GM18858 (cell line): ENCODE measurements around the gene TNS3.
"Not testable (repeated sequence)": the region's sequence is repeated elsewhere in the genome, so short reads cannot be mapped to it uniquely, and the experiment has no call there.

Source experiments
- ATAC-seq: cut with Tn5 transposase; IDR thresholded peaks from one replicate; pipeline ENCODE4 v1.9.1; 2021; ENCODE audit not compliant: unreplicated experiment

Gene TNS3

DNA sequence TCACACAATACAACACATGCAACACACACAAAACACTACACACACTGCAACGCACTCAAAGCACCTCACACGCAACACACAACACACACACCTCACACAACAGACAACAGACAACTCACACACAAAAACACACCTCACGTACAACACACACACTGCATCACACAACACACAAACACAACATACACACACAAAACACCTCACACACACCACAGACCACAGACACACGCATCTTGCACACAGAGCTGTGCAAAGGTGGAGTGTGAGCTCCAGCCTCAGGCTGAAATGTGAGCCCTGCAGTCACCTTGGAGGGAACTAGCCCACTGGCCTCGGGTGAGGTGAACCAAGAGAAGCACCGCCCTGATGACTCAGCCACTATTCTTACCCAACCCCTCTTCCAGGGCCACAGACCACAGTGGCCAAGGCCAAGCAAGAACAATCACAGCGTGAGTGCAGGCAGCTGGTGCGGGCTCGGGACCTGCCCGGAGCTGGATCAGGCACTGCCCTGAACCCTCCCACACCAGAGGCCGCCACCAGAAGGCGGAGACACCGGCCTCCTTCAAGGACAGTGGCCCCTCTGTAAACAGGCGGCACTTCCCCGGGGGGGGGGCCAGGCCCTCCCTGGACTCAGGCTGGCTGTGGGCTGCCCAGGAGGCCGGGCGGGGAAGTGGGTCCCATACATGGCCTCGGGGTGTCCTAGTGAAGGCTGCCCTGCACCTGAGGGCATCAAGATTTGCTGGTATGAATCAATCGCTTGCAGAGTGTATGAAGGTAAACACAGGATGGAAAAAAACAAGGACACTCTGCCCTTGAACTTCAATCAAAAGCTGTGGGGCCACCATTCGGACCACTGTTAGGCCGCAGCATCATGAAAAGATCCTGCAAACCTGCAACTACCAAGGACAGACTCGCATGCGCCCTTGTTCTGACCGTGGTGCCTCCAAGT lies 106.7 kb downstream of the TNS3 start:
- ATAC-seq: peak; percentile 94

DNA sequence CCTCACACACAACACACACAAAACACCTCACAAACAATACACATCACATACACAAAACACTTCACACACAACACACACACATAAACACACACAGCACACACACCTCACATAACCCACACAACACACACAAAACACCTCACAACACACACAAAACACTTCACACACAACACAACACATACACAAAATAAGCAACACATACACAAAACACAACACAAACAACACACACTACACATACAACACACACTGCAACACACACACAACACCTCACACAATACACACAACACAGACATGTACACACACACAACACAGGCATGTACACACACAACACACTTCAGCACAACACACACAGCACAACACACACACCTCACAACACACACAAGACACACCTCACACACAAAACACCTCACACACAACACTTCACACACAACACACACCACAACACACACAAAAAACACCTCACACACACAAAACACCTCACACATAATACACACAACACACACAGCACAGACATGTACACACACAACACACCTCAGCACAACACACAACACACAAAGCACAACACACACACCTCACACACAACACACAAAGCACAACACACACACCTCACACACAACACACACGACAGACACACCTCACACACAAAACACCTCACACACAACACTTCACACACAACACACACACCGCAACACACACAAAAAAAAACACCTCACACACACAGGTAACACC lies 107.5 kb downstream of the TNS3 start:
- ATAC-seq: no peak

DNA sequence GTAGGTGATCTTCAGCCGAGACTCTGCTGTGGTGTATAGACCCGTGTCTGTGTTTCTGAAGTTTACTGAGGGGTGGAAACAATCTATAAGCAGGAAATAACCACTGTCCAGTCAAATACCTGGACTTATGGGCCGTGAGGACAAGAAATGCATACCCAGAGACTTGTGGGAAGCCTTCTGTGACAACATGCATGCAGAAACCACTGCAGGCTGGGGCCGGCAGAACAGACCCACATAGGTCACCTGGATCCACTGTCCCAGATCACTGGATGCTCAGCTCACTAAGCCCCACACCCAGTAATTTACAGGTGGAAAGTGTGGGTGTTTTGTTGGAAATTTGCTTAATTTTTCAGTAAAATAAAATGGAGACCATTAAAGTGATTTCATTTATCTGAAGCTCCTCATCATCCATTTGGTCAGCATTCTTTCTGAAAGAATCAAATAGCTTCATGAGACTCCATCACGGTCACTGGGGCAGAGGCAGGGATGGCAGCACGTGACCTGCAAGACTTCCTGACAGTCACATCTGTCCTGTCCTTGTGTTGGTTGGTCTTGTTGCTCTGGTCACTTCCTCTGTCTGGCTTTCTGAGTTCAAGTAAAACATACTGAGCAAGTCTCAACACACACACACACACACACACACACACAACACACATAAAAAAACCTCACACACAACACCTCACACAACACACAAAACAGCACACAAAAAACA lies 108.3 kb downstream of the TNS3 start:
- ATAC-seq: no peak

DNA sequence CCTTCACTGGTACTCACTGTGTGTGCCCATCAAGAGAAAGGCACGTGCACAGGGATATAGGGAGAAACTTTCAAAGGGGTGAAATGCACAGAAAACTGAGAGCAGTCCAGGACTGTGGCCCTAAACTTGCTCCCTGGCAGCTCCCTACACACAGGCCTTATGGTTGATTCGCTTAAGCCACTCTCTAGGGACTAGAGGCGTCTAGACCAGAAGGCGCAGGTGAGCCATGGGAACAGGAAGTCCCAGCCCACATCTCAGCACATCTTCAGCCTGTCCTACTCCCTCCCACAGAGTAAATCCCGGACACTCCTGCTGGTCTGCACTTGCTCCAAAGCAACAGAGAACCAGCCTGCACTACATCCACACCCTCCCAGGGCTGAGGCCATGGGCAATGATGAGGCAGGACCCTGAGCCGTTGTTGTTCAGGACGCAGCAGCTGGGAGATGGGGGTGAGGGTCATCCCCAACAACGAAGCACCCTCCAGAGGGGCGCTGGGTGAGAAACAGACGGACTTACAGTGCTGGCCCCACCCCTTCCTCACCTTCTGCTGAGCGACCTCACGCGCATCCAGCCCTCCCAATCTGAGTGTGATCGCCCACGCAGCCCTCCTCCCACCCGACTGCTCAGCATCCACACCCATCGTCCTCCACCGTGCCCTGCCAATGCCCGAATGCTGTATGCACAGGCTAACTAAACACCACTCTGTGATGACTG lies 109.3 kb downstream of the TNS3 start:
- no peak for ATAC-seq

DNA sequence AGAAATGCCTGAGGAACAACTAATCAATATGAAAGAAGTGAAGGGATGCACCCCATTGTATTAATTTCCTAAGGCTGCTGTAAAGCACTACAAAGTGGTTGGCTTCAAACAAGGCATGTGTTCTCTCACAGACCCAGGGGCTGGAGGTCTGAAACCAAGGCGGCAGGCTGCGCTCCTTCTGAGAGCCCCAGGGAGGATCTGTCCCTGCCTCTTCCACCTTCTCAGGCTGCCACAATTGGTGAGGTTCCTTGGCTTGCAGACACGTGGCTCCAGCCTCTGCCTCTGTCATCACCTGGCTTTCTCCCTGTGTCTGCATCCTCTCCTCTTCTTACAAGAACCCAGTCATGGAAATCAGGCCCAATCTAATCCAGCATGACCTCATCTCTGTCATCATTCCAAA lies 110.1 kb downstream of the TNS3 start:
- ATAC-seq: no peak

DNA sequence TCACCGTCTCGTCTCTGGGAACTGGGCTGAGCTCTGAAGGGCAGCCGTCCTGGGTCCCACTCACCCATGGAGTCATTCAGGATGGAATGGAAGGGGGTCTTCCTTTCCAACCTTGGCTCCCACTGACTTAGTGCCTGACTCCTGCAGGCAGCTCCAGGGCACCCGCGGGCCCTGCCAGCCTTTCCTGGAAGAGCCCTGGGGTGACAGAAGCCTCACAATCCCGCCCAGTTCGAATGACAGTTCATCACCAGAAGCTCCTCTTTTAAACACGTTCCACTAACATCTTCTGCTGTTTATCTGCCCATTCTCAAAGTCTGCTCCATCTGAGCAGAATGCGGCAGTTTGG lies 110.6 kb downstream of the TNS3 start:
- no peak for ATAC-seq

DNA sequence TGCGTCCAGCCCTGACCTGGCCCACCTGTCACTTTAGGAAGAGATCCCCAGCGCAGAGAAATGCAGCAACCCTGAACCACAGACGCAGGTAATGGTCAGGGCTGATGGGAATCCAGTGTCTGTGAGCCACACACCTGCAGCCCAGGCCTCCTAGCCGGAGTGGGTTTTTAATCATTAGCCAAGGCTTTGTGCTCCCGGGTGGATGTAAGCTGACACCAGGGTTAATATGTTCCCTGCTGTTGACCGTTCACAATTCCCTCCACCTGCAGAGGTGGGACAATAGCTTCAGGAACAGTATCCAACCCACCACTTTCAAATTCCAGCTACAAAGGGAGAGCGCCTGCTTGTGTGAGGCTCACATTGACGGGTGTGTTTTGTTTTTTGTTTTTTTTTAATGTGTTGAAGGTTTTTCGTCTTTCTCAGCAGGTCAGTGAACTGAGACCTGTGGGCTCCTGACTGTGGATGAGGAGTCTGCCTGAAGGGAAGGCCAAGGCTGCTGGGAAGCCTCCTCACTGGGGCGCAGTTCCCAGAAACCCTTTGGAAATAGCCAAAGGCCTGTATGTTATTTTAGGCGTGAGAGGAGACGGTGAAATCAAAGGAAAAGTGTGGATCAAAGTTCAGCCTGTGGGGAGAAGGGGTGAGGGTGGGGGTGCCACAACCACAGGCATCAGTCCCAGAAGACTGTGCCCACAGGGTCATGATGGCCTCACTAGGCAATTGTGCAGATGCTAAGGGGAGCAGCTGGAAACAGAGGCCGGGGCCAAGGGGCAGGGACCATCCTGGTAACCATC lies 111.1 kb downstream of the TNS3 start:
- no peak for ATAC-seq

DNA sequence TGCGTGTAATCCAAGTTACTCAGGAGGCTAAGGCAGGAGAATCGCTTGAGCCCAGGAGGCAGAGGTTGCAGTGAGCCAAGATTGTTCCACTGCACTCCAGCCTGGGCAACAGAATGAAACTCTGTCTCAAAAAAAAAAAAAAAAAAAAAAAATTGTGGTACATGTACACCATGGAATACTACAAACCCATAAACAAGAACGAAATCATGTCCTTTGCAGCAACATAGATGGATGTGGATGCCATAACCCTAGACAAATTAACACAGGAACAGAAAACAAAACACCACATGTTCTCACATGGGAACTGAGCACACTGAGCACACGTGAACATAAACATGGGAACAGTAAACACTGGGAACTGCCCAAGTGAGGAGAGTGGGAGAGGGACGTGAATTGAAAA lies 112.1 kb downstream of the TNS3 start:
- not testable (repeated sequence) for ATAC-seq

DNA sequence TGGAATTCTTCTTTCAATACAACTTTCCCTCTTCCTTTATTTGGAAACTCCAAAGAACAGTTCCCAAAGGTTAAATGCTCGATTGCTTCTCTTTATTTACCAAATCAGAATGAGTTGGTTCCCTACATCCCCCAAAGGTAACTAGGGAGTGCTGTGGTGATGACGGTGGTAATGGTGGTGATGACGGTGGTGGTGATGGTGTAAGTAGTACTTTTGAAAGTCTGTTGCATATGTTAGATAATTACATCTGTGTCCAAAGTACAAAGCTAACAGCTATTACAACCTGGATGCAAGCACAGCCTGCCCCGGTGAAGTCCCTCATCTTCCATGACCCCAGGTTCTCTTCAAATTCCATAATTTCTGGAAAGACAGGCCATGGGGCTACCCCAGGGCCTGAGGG lies 115.1 kb downstream of the TNS3 start:
- no peak for ATAC-seq

DNA sequence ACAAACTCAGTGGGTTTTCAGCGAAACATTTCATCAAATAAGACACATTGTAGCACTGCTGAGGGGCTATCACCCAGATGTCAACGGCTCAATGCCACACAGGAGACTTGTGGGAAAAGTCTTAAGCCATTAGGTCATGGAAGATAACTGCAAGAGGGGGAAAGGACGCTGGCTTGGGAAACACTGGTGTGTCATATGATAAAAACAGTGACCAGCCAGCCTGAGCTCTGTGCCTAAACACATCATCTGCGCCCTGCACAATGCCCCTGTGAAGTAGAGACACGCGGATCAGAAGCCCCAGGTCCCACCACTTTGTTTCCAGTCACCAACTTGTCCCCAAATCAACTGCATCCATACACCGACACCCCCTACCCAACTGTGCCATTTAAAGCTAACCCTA lies 116.7 kb downstream of the TNS3 start:
- no peak for ATAC-seq

DNA sequence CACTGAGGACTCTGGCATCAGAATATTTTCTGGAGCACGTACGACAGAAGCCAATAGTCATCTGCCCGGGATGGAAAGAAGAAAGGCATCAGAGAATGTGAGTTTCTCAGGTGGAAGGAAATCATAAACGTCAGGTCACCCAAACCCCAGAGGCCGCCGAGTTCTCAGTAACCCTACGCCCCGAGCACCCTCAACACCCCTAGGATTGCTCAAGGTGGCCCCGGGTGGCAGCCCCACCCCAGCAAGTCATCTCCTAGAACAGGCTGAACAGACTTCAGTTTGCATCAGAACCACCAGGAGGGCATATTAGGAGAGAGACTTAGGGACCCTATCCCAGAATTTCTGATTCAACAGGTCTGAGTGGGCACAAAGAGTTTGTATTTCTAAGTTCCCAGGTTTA lies 117.6 kb downstream of the TNS3 start:
- ATAC-seq: no peak

DNA sequence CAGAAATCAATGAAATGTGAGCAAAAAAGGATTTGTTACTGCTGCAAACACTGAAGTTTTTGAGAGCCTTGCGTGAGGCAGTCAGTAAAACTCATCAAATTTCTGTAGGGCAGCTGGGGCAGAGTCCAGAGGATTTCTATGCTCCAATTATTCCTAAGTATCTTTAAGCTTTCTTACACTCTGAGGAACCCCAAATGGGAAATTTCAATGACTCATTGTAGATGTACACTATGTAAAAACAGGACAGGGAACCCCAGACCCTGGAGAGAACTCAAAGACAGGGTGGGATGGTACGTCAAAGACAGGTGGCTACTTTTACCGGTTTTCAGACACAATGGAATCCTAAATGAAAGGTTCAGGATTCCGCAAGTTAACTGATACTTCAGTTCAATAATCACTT lies 120.2 kb downstream of the TNS3 start:
- ATAC-seq: no peak

DNA sequence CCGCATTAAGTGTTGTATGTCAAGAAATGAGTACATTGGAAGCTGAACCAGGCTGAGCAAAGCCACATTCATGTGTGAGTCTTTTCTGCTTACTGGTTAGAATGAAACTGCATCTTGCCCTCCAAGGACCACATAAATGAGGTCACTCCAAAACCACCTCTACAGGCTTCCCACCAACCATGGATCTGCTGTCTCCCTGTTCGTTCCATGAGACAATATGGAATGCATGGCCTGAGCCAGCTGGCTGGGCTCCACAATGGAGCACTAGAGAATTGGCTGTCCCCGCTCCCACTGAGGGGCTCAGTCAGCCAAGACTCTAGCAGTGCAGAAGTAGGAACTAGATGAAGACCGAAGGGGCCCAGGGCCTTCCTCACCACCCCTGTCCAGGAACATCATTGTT lies 120.8 kb downstream of the TNS3 start:
- no peak for ATAC-seq

DNA sequence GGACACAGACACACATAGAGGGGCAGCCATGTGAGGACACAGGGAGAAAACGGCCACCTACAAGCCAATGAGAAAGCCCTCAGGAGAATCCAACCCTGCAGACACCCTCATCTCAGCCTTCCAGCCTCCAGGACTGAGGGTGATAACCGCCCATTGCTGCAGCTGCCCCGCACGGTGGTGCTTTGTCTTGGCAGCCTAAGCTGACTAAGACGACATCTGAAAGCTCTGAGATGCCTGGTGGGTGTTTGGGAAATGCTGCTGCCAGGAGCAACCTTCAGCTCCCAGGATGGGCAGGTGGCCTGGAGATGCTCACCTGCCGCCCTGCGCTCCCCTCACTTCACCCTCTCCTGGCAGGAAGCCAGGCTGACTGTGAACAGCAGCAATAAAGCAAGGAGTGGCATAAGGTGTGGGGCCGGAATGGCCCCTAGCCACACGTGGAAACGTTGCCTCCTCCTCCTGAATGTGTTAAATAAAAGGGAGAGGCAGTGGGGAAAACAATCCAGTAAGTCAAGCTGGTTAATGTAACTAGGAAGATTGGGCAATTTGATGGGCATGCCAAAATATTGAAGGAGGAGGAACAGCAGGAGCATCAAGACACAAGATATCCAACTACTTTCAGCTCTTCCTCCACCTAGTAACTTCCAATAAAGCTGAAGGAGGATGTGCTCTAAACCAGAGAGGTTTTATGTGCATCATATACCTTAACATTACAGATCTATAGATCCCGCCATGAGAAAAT lies 121.5 kb downstream of the TNS3 start:
- no peak for ATAC-seq

DNA sequence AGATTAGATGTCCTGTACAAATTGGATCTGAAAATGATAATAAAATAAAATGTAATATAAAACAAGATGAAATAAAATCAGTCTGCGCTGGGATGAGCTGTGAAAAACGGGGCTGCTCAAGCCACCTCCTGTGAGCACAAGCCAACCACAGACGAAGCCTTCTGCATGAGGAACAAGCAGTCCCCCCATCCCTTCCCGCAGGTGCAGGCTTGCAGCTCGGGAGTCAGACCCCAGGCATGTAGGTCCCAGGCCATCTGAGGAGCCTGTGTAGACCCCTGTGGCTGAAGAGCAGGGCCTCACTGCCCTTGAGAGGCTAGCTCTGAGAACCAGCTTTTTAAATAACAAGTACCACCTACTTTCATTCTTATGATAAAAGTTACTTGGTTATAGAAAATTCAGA lies 123.4 kb downstream of the TNS3 start:
- no peak for ATAC-seq

DNA sequence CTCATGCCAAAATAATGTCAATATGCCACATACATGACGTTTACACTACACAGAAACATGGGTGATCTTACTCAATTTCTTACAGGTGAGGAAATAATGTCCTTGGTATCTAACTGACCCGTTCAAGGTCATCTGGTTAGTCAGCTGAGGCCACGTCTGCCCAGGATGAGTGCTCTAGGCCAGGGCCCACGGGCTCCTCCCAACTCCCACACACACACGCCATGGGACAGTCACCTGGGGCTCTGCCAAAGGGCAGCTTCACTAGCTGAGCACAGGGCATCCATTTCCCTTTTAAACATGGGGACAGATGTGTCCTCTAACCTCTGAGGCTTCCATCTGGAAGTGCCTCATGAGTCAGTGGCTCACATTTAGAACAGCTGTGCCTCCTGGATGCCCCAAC lies 123.9 kb downstream of the TNS3 start:
- no peak for ATAC-seq

DNA sequence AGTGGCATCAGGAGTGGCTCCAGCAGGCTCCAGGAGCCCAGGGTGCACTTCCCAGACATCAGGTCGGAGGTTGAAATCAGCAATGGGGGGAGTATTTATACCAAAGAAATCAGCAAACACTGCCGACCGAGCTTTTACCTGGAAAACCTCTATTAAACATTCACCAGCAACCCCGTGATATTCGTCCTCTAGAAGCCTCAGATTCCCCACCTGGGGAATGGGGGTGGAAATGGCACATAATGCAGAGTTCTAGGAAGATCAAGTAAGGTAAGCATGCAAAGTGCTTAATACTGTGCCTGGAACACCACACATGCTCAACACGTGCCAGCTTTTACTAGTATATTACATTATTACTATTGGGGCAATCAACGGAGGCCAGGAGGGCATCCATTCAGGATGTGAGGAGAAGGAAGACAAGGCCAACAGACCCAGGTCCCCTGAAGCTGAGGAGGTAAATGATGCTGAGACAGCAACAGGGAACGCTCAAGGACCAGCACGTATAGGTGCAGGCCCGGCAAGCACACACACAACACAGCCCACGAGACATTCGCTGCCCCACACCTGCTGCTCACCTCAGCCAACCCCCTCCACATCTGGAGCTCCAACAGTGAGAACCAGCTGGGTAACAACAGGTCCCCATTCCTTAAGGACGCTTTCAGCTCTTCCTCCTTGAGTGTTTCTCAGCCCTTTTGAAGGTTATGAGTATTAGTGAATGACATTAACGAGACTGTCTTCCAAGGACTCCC lies 125.5 kb downstream of the TNS3 start:
- no peak for ATAC-seq

DNA sequence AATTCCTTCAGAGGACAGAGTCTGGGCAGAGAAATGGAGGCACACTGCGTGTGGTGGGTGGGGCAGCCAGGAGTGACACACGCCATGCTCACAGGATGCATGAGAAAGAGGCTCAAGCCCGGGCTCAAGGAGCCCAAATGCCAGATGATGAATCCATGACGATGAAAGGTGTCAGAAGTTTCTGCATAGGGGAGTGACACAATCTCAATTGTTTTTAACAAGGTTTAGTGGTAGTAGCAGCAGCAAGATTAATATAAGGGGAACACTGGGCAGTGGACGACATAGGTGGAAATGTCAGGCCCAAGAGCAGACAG lies 126.1 kb downstream of the TNS3 start:
- no peak for ATAC-seq
